NCI-H128 (cell line): Measurements from ENCODE around the gene SNAI1.
"Not testable (repeated sequence)": the region's sequence is repeated elsewhere in the genome, so short reads cannot be mapped to it uniquely, and the experiment has no call there.

Experiments
- DNase-seq: peaks from one replicate; lab custom pipeline; 2025; ENCODE audit not compliant: unreplicated experiment; lab: John Stamatoyannopoulos, UW

The SNAI1 gene

DNA sequence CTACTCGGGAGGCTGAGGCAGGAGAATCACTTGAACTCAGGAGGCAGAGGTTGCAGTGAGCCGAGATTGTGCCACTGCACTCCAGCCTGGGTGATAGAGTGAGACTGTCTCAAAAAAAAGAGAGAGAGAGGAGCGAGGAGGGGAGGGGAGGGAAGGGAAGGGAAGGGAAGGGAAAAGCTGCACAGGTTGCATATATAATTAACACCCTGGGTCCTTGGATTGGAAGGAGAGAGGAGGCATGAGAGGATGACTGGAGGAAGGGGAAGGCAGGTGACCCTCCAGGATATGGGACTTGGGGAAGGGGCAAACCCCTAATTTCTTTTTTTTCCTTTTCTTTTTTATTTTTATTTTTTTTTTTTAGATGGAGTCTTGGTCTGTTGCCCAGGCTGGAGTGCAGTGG, 28.8 kb downstream of the SNAI1 start:
- not testable (repeated sequence) for DNase-seq

DNA sequence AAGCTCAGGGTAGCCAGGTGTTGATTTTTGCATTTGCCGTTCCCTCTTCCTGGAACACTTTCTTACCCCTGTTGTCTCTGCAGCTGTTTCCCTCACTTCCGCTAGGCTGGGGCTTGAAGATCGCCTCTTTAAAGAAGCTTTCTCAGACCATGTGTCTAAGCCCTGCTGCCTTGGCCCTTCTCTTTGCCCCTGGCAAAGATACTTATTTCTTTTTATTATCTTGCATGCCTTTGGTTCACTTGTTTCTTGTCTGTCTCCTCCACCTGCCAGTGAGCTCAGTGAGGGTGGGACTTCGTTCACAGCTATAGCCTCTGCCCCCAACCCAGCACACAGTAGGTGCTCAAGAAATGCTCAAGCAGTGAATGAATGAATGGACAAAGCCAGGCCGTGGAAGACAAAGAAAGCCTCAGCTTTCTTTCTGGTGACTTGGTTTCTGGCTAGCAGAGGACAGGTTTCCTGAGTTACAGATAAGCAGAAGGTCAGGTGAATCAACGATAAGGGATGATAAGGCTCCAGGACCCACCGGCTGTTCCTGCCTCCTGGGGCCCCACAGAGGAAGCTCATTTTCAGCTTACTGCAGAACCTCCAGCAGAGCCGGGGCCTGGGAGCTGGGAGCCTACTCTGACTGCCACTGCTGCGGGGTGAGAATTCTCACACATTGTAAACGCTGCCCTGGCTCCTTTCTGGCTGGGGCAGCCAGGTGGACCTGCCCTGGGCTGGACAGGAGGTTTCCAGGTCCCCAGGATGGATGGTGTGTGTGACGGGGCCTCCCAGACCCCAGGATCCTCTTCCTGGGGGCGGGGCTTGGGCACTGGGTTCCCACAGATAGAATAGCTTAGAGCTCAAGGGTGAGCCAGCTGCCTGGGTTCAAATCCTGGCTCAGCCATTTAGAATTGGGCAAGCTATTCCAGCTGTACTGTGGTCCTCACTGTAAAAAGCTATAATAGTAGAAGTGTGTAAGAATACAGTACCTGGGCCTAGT, 29.8 kb downstream of the SNAI1 start:
- DNase-seq: no peak

DNA sequence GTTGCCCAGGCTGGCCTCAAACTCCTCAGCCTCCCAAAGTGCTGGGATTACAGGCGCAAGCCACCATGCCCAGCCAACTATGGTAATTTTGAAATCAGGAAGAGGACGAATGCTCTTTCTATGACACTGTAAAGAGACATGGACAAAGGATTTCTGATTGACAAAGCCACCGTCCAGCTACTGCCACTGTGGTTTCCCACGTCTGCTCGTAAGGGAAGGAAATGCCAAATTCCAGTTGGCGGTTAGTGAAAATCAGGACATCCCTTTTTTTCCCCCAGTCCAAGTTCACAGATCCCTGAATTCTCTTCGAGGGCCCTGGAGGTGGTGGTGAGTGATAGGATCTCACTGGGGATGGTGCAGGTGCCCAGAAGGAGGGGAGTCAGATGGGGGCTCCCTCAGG, 31.2 kb downstream of the SNAI1 start:
- no peak for DNase-seq

DNA sequence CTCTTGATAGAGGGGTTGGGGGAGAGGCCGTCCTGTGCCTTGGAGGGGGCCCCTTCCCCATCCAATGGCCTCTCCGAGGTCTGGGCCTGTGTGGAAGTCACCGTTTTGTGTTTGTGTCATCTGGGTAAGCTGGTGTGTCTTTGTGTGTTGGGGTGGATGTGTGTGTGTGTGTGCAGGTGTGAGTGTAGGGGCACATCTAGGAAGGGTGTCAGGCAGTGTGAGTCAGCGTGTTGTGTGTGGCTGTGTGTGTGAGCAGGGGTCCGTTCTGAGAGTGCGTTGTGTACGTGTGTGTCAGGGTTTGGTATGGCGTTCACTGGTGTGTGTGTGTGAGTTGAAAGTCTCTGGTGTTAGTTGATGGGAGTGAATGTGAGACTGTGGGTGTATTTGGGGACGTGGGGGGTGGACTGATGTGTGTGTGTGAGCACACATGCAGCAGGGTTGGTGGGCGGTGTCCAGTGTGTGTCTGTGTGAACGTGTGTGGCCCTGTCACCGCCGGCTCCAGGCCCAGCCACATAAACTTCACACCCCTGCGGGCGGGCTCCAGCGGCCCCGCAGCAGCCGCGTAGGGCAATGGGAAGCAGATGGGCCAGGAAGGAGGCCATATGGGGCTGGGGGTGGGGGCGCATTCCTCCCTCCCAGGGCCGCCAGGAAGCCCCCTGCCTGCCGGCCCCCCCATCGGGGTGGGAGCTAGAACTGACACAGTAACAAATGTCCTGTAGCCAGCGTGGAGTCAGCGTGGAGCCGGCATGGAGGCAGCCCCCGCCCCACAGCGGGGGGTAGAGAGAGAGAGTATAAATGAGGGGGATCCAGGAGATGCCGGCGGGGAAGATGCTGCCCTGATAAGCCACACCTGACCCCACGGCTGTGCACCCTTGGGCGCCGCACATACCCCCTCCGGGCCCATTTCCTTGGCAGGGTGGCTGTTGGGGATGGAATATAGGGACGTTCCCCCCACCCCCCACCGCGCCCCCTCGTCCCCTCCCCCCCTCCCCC, 32.1 kb downstream of the SNAI1 start:
- DNase-seq: no peak

DNA sequence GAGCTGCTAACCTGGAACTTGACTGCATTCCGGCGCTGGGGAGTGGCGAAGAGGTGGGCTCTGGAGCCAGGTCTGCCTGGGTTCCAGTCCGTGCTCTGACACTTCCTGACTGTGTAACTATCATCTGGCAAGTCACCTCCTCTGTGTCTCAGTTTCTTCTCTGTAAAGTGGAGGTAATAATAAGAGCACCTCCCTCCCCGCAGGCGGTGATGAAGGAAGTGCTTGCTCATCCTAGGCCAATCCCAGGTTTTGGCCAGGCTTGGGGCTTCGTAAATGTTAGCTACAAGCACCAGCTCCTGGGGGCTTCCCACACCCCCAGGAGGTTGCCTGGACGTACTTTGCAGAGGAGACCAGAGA, 32.8 kb downstream of the SNAI1 start:
- DNase-seq: no peak

DNA sequence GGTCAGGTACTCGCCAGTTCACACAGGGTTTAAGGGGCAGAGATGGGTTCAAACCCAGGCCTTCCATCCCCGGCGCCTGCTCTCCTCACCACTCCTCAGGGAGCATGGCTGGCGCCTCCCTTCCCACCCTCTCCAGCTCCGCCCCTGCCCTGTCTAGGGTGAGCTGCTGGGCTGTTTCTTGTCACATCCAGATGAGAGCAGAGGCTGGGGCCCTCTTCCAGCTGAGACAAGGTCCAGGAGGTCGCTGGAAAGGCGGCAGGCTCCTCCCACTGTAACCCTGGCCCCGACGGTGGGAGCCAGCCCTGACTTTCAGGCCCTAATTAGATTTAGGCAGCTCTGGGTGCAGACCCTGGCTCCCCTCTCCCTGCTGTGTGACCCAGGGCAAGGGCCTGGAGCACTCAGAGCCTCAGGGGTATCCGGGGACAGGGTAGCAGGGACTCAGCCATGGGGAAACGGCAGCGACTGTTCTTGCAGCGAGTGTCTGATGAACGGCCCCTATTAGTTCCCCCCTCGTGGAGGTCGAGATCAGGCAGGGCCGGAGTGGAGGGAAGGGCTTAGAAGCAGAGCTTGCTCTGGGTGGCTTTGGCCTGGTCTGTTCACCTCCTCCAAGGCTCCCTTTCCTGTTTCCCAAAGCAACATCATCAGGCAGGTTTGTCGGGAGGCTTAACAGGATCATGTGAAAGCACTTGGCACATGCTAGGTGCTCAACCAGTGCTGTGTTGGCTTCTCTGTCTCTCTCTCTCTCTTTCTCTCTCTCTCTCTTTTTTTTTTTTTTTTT, 33.4 kb downstream of the SNAI1 start:
- no peak for DNase-seq

DNA sequence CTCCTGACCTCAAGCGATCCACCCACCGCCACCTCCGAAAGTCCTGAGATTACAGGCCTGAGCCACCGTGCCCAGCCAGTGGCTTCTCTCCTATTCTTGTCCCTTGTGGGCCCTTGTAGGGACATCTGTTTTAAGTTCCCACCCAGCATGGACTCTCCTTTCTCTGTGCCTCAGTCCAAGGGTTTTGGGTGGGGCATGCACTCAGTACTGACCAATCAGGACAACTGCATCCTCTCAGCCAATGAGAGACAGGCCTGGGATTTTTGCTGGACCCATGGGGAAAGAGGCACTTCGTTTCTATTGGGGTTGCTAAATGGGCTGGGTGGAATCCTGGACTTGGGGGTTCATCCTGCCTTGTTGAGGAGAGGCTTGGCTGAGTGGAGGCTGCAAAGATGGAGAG, 34.4 kb downstream of the SNAI1 start:
- no peak for DNase-seq

DNA sequence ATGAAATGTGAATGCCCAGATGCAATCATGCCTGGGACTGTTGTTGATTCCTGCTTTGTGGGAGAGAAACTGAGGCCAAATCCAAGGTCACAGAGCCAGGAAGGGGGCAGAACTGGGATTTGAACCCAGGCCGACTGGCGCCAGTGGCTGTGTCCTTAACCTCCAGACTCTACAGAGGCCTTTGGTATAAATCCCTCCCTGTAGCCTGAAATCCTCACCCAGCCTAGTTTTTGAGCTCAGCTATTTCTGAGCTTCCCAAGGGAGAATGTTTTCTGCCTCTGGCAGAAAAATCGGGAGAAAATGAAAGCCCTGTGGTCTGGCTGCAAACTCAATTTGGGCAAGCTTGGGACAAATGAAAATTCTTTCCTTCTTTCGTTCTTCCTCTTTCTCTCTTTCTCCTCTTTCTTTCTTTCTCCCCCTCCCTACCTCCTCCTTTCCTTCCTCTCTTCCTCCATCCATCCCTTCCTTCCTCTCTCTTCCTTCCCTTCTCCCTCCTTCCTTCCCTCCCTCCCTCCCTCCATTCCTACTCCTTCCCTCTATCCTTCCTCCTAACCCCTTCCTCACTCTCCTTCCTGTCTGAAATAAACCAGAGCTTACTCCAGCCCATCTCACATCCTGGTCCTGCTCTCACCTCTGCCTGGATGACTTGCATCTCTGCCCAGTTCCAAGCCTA, 34.9 kb downstream of the SNAI1 start:
- no peak for DNase-seq

DNA sequence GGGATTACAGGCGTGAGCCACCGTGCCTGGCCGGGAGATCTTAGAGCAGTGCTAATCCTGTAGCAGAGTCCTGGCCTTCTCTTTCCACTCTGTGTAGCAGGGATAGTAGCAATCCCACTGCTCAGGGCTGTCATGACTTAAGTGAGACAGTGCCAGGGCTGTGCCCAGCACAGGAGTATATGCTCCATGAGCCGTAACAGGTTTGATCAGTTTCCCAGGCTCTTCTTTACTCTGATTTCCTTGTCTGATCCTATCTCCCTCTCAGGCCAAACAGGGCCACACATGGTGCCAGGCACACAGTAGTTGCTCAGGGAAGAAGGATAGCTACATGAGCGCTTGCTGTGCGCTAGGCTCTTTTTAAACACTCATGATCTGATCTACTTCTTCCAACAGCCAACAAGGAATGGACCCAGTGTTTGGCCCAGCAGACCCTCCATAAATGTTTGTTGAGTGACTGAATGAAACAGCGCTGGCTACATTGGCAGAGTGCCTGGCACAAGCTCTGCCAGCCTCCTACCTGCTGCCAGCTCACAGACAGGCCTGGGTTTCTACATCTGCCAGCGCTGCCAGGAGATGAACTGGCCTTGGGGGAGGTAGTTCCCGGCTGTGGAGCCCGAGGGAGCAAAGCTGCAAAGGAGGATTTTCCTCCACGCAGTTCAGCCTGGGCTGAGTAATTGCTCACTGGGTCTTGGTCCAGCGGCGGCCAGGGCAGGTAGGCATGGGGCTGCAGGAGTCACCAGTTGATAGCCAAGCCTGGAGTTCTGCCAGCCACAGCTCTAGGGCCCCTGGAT, 36.9 kb downstream of the SNAI1 start:
- DNase-seq: no peak

DNA sequence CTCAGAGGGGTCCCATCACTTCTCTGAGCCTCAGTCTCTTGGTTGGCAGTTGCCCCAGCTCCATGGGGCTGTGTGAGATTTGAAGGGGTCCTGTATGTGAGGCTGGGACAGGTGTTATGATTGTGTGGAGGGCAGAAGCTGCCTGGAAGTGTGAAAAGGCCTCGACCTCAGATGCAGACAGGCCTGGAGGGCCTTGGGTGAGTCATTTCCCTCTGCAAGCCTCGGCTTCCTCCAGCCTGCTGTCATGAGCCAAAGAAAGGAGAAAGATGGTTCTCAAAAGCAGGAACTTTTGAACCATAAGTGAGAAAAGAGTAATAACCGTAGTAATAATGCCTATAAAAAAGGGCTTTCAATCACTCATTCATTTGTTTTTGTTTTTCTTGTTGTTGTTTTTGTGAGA, 37.5 kb downstream of the SNAI1 start:
- DNase-seq: no peak

DNA sequence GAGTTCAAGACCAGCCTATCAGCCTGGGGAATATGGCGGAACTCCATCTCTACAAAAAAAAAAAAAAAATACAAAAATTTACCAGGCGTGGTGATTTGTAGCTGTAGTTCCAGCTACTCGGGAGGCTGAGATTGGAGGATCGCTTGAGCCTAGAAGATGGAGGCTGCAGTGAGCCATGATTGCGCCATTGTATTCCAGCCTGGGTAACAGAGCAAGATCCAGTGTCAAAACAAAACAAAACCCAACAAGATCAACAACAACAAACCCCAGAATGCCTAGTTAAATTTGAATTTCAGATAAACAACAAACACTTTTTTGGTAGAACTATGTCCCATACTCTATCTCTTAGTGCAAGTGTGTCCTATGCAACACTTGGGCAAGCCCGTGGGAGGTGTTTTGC, 39.9 kb downstream of the SNAI1 start:
- DNase-seq: no peak

DNA sequence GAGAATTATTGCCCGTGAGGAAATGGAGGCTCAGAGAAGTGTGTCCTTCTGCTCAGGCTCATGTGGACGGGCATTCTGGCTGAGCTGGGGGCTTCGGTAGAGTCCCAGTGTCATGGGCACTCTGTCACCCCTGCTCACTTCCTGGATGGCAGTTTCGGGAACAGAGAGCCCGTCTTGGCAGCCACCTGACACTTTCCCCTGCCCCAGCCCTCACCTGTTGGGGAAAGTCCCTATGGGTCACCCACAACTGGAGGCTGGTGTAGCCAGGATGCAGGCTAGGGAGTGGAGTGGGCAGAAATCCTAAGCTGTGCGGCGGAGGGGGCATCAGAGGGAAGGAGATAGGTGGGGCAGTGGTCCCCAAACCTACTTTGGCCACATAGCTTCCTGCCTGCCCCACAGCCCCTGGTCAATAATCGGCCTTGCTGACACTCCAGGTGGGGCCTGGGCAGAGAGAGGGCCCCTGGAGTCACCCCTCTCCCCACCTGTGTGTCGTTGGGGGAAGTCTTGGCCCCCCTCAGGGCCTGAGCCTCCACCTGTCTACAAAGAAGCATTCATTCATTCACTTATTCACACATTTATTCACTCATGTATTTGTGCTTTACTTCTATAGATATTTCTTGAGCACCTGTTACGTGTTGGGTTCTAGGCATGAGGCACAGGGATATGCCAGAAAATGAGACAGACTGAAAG, 40.5 kb downstream of the SNAI1 start:
- DNase-seq: no peak

DNA sequence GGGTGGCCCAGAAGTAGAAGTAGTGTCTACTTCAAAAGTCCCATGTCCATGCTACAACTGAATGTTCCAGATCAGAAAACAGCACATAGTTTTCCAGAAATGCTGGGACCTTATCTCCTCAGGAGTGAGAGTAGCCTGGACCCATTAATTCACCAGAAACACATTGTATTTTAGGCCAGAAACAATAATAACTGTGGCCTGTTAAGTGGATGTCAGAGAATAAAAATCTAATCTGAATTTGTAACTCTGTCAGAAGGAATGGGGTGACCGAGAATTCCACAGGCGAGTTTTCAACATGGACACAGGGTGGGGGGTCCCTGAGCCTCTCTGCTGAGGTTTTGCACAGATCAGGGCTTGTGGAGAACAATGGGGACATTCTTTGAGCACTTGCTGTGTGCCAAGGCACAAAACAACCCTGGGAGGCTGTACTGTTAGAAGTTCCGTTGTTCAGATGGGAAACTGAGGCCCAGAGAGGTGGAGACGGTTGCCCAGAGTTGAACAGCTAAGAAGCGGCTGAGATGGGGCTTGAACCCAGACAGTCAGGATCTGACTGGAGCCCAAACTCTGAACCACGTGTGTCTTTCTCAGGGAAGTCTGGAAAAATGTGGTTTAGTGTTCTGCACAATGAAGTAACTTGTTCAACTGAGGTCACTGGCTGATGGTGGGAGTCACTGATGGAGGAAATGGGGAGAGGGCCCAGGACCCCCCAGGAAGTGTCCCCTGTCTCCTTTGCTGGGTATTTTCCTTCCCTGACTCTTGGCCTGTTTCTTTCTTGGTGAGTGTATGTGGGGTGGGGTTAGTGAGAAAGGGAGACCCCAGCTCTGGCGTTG, 44.2 kb downstream of the SNAI1 start:
- no peak for DNase-seq

DNA sequence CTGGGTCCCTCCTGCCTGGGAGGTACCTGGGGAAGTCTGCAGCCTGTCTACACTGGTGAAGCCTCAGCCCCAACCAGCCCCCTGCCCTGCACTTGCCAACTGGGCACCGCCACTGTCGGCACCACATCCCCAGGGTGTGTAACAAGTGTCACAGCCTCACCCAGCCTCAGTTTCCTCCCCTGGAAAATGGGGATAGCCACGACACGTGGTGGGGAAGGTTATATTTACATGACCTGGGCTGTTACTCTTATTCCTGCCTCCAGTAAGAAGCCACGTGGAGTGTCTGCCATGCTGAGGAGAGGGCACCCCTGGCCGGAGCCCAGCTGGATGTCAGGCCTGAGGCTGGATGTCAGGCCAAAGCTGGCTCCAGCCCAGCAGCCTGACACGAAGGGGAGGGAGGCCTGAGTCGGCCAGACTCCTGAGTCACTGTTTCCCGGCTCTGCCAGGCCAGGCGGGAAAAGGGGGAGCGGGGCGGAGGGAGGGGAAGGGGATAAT, 44.9 kb downstream of the SNAI1 start:
- DNase-seq: no peak

DNA sequence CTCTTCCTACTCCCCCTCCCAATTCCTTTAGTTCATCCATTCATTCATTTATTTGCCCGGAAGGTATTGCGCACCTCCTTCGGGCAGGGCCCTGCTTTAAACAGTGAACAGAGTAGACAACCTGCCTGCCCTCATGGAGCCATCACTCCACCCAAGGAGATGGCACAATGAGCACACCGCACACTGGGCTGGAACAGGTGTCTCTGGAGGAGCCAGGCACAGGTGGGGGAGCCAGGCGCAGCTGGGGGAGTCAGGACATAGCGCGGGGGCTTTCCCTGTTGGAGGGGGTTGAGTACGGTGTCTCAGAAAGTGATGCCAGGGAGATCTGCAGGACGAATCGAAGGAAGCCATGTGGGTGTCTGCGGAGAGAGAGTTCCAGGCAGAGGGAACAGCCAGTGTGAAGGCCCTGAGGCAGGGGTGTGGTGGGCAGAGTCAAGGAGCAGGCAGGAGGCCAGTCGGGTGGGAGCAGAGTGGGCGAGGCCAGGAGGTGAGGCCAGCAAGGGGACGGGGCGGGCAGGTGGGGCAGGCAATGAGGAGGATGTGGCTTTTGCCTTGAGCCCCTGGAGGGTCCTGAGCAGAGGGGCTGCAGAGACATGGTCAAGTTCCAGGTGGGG, 46.4 kb downstream of the SNAI1 start:
- no peak for DNase-seq

DNA sequence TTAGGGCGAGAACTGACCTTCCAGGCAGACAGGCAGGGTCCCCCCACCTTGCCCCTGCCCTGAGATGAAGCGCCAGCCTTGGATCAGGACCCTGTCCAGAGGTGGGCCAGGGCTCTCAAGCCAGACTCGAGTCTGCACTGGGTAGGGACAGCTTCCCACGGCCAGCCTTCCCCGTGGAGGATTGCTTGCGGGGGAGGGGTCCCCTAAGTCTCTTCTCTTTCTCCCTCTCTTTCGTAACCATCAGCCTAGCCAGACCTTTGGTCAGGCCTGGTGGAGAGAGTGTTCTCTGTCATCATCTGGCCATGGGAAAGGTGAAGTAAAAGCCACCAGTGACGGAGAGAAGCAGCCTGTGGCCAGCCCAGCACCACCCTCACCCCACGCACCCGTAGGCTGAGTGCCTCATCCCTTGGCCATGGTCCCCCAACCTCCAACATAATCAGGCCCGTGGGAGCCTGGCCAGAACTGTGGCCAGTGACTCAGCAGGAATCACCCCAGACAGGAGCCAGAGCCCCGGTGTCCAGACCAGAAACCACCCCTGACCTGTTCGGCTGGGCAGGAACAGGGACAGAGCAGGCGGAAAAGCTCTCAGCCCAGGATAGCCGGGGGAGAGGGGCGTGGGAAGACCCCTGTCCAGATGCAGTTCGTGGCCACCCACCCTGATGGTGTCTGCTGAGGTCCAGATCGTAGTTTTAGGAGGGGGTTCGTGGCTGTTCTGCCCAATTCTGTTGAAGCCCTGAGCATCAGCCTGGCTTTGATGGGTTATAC, 47.1 kb downstream of the SNAI1 start:
- no peak for DNase-seq
